Measurements from ENCODE around the gene CNTN6.

GRCh38 chr3:1230920-1231319 is 138.1 kb downstream of the CNTN6 start:
- TF ChIP-seq, protein P1, sequence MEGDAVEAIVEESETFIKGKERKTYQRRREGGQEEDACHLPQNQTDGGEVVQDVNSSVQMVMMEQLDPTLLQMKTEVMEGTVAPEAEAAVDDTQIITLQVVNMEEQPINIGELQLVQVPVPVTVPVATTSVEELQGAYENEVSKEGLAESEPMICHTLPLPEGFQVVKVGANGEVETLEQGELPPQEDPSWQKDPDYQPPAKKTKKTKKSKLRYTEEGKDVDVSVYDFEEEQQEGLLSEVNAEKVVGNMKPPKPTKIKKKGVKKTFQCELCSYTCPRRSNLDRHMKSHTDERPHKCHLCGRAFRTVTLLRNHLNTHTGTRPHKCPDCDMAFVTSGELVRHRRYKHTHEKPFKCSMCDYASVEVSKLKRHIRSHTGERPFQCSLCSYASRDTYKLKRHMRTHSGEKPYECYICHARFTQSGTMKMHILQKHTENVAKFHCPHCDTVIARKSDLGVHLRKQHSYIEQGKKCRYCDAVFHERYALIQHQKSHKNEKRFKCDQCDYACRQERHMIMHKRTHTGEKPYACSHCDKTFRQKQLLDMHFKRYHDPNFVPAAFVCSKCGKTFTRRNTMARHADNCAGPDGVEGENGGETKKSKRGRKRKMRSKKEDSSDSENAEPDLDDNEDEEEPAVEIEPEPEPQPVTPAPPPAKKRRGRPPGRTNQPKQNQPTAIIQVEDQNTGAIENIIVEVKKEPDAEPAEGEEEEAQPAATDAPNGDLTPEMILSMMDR (IDR thresholded peaks at IDR 0.05 in 4 of 5, conservative IDR thresholded peaks at IDR 0.05 in 1 of 5) = no peak
- no peak for TF ChIP-seq POLR2A (IDR thresholded peaks at IDR 0.05)

All from gastrocnemius medialis (tissue), 4 donors.